Thymus (tissue), 11 donors: ENCODE data around the gene C5orf15. TPM values are rescaled to one million over a fixed set of nuclear protein-coding genes. Genes with fewer than 3 reads are reported as not detected.
"Not testable (repeated sequence)": the region's sequence is repeated elsewhere in the genome, so short reads cannot be mapped to it uniquely, and the experiment has no call there.

Source experiments
- DNase-seq, 9 donors: peaks; one replicate each; pipeline ENCODE4 v3.0.0-alpha.2; 2013; ENCODE audit warnings: low spot score in 9 of 9, low read depth in 6 of 9, missing footprints in 1 of 9
- H3K27ac ChIP-seq, 2 donors: one replicate each; pipeline ENCODE4 v1.5.1; 2013; ENCODE audit warnings: control low read depth in 1 of 2, low read depth in 1 of 2, low read length in 1 of 2, mild to moderate bottlenecking in 1 of 2, moderate library complexity in 1 of 2
- H3K27me3 ChIP-seq, 2 donors: one replicate each; pipeline ENCODE4 v1.5.1; 2013; ENCODE audit warnings: low read length in 1 of 2; ENCODE audit not compliant: control insufficient read depth in 2 of 2, insufficient read depth in 1 of 2
- H3K36me3 ChIP-seq, 2 donors: one replicate each; pipeline ENCODE4 v1.5.1; 2013; ENCODE audit warnings: low read length in 1 of 2, mild to moderate bottlenecking in 1 of 2, moderate library complexity in 1 of 2; ENCODE audit not compliant: control insufficient read depth in 2 of 2, insufficient read depth in 2 of 2
- H3K4me1 ChIP-seq, 2 donors: one replicate each; pipeline ENCODE4 v1.5.1; 2013; ENCODE audit warnings: low read length in 2 of 2; ENCODE audit not compliant: control insufficient read depth in 2 of 2, insufficient read depth in 2 of 2
- H3K4me3 ChIP-seq, 2 donors: one replicate each; pipeline ENCODE4 v1.5.1; 2013; ENCODE audit warnings: low read length in 2 of 2, control low read depth in 1 of 2, mild to moderate bottlenecking in 1 of 2
- H3K9me3 ChIP-seq, 2 donors: one replicate each; pipeline ENCODE4 v1.5.1; 2013; ENCODE audit warnings: low read length in 1 of 2, mild to moderate bottlenecking in 1 of 2; ENCODE audit not compliant: control insufficient read depth in 2 of 2, insufficient read depth in 1 of 2
- WGBS: extraction: QIAGEN DNeasy Blood & Tissue Kit; methylation state at CpG from one replicate; pipeline ENCODE4 v1.1.7; 2013; 5-methylcytosine and 5-hydroxymethylcytosine counted together
- polyA plus RNA-seq: library from polyadenylated mRNA; stranded (reverse); fragments of 200-250 nt; gene quantifications from one replicate; pipeline ENCODE4 v1.2.3, GENCODE V29; 2013
- total RNA-seq: library from RNA; stranded (reverse); fragments of 120-200 nt; gene quantifications from one replicate; pipeline ENCODE4 v1.2.4, GENCODE V29; 2013
- donor health status: healthy.

Gene C5orf15
- total and polyA plus RNA-seq, 2 donors: 39.1 to 50.8 TPM

DNA sequence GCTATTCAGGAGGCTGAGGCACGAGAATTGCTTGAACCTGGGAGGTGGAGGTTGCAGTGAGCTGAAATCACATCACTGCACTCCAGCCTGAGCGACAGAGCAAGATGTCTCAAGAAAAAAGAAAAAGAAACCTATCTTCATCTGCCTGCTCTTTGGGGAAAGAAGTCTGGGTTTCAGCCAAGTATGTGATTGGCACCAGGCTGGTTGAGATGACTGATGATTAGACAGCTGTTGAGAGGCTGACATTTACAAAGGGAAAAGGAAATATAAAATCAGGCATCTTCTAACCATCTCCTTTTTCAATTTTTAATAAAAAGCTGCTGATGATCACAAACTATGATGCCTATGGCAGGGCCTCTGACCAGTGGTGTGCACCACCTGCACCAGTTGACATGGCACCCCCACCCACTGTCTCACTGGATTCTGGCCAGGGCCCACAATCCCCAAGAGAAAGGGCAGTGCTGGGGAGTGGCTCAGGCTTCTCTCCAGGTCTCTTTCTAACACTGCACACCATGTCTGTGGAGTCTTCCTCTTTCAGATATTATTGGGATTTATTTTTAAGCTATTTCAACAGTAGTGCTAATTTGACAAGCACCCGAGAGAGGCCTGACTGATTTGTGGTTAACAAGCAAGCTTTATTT lies 17.2 kb upstream of the C5orf15 start:
- no peak overlapping the region for H3K4me3 ChIP-seq
- no peaks in the 10 kb centered on the region for H3K27me3 ChIP-seq
- WGBS: 96% methylated on average over 3 of the region's 3 CpGs
- no peak overlapping the region for H3K27ac ChIP-seq
- no peak for DNase-seq
- no peaks in the 10 kb centered on the region for H3K4me1 ChIP-seq
- no peaks in the 10 kb centered on the region for H3K9me3 ChIP-seq
- H3K36me3 ChIP-seq: peaks cover 57 to 76% of the 10 kb centered on the region in 2 donors

DNA sequence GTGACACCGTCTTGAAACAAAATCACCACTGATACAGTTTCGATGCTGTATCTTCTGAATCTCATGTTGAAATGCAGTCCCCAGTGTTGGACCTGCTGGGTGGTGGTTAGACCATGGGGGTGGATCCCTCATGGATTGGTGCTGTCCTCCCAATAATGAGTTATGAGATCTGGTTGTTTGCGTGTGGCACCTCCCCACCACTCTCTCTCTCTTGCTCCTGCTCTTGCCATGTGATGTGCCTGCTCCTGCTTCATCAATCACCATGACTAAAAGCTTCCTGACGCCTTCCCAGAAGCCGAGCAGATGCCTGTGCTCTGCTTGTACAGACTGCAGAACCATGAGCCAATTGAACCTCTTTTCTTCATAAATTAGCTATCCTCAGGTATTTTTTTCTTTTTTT lies 15.2 kb upstream of the C5orf15 start:
- peaks cover 46 to 70% of the 10 kb centered on the region in 2 donors for H3K36me3 ChIP-seq
- no peaks in the 10 kb centered on the region for H3K27me3 ChIP-seq
- no peak overlapping the region for H3K27ac ChIP-seq
- no peaks in the 10 kb centered on the region for H3K9me3 ChIP-seq
- no peak overlapping the region for H3K4me3 ChIP-seq
- WGBS: 97% methylated on average over 5 of the region's 5 CpGs
- no peaks in the 10 kb centered on the region for H3K4me1 ChIP-seq
- no peak for DNase-seq

DNA sequence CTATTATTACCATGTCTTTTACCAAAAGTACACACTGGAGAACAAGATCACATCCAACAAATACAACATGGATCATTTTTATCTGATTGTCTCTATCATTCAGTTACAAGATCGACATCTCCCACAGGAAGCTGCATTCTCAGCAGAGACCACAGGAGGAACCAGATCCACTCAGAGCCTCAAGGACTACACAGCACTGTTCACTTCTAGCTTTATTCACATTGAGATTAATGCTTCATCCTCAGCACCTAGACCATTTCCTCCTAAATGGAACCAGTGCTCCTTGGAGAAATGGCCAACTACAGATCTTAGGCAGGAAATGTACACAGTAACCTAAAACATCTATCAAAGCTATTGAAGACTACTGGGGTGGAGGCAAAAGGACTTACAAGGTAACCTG lies 13.3 kb upstream of the C5orf15 start:
- no peaks in the 10 kb centered on the region for H3K4me1 ChIP-seq
- no peaks in the 10 kb centered on the region for H3K27me3 ChIP-seq
- no peak for DNase-seq
- WGBS: 44% methylated on average over 1 of the region's 1 CpG
- peaks cover 51 to 72% of the 10 kb centered on the region in 2 donors for H3K36me3 ChIP-seq
- H3K4me3 ChIP-seq: no peak overlapping the region
- no peaks in the 10 kb centered on the region for H3K9me3 ChIP-seq
- no peak overlapping the region for H3K27ac ChIP-seq

DNA sequence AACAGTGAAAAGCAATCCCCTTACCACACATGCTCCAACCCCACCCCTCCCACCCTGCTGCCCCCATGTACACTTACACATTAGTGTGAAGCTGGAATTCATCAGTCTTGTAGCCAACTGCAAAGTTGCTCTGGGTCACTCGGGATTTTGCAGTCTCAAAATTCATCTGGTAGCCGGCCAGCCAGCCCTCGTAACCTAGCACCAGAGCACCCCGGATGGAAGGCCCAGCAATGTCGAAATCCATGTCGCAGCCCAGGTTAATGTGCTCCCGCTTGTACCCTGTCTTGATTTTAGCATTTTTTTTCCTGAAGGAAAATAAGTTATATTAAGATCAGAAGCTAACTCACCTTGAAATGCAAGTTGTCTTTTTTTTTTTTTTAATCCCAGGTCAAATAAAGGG lies 12.2 kb upstream of the C5orf15 start:
- peaks cover 45 to 71% of the 10 kb centered on the region in 2 donors for H3K36me3 ChIP-seq

DNA sequence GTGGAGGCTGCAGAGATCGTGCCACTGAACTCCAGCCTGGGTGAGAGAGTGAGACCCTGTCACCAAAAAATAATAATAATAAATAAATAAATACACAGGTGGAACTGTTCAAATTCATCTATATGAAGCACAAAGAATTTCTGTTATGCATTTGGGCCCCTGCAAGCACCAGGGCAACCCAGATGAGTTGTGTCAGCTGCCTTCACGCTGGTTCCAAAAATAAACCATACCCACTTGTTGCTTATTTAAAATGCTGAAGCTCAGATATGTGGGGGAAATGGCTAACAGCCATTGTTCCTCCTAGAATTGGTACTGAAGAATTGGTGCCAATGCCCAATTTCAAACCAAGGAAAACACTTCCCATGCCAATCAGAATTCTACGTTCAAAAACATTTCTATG lies 10.5 kb upstream of the C5orf15 start:
- Histone ChIP-seq H3K9me3 (no peaks in the 10 kb centered on the region), H3K36me3 (peaks cover 50 to 77% of the 10 kb centered on the region in 2 donors), H3K4me1 (no peaks in the 10 kb centered on the region), H3K27ac (no peak overlapping the region), H3K27me3 (no peaks in the 10 kb centered on the region), H3K4me3 (no peak overlapping the region)
- DNase-seq: no peak
- 84% methylated on average over 3 of the region's 3 CpGs for WGBS

More for the DNA sequence above, 12.2 kb upstream of the C5orf15 start:
- Histone ChIP-seq H3K9me3 (no peaks in the 10 kb centered on the region), H3K4me3 (no peak overlapping the region), H3K27me3 (no peaks in the 10 kb centered on the region), H3K4me1 (no peaks in the 10 kb centered on the region), H3K27ac (no peak overlapping the region)
- 97% methylated on average over 7 of the region's 7 CpGs for WGBS
- no peak for DNase-seq

DNA sequence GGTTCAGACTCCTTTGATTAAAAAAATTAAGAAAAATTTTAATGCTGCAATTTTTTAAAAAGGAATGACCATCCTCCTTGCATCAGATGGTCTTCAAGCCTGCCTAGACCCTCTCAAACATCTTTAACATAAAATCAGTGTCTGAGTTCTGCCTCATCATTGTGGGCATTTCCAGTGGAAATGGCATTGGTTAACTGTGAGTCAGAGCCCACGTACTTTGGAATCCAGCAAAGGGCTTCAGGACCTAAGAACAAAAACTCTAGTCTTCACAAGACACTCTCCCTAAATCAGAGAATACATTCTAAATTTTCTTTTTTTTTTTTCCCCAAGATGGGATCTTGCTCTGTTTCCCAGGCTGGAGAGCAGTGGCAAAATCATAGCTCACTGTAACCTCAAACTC lies 9.4 kb upstream of the C5orf15 start:
- no peak for DNase-seq
- WGBS: 91% methylated on average over 1 of the region's 1 CpG
- H3K36me3 ChIP-seq: peaks cover 51 to 79% of the 10 kb centered on the region in 2 donors
- no peaks in the 10 kb centered on the region for H3K4me1 ChIP-seq
- H3K9me3 ChIP-seq: no peaks in the 10 kb centered on the region
- no peaks in the 10 kb centered on the region for H3K27me3 ChIP-seq
- H3K27ac ChIP-seq: no peak overlapping the region
- no peak overlapping the region for H3K4me3 ChIP-seq

DNA sequence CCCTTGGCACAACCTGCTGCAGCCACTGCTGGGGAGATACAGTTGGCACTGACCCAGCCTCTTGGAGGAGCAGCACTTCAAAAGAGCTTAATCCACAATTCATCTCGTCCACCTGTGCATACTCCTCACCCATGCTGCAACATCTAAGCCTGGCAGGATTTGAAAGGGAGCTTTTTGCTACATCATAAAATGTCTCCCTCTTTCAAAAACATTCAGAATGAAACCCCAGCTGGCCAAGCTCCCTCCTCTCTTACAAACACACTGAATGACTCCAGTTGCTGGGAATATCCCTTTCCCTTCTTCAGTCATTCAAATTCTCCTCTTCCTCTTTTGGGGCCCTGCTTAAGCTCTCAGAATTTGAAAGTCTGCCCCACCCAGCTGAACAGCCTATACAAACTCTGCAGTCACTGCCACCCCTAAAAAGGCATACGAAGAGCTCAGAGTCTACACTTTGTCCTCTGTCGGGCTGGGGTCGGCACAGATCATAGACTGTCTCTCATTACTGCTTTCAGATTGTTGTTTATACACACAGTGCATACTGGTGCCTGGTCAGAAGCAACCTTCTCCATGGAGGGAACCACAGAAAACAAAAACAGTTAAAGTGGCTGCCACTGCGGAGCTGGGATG lies 8.8 kb upstream of the C5orf15 start:
- Histone ChIP-seq H3K4me3 (no peak overlapping the region), H3K4me1 (no peaks in the 10 kb centered on the region), H3K27ac (no peak overlapping the region), H3K27me3 (no peaks in the 10 kb centered on the region), H3K9me3 (no peaks in the 10 kb centered on the region), H3K36me3 (peaks cover 51 to 80% of the 10 kb centered on the region in 2 donors)
- WGBS: 81% methylated on average over 5 of the region's 5 CpGs
- DNase-seq: no peak

DNA sequence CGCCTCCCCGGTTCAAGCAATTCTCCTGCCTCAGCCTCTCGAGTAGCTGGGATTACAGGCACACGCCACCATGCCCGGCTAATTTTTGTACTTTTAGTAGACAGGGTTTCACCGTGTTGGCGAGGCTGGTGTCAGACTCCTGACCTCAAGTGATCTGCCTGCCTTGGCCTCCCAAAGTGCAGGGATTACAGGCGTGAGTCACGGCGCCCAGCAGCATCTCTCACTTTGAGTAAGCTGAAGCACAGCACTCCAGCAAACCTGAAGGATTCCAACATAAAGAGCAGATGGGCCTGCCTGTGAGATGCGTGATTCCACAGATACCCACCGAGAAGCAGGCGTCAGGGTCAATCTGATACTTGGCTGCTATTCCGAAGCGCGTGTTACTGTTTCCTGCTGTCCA lies 7.1 kb upstream of the C5orf15 start:
- H3K36me3 ChIP-seq: peaks cover 43 to 71% of the 10 kb centered on the region in 2 donors
- 98% methylated on average over 16 of the region's 16 CpGs for WGBS
- H3K4me3 ChIP-seq, H3K27ac ChIP-seq, H3K9me3 ChIP-seq, H3K27me3 ChIP-seq, DNase-seq, H3K4me1 ChIP-seq: not testable (repeated sequence)

DNA sequence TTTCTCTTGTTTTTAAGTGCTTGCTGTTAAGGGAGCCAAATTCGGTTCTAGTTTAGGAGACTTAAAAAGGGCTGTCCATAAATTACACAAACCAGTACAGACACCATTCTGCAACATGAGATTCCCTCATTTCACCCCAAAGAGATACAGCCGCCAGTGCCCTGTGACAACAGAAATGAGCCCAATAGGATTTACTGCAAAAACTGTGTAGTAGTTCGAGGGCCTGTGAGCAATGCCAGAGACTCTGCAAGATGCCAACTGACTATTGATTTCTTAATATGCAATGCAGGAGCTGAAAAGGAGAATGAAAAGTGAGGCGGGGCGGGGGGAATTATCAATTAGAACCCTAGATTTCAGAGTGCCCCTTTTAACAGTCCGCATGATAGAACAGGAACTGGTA lies 5.7 kb upstream of the C5orf15 start:
- DNase-seq: no peak
- Histone ChIP-seq H3K9me3 (no peaks in the 10 kb centered on the region), H3K27ac (no peak overlapping the region), H3K4me1 (peaks cover 3 to 4% of the 10 kb centered on the region in 2 donors), H3K4me3 (no peak overlapping the region), H3K27me3 (no peaks in the 10 kb centered on the region), H3K36me3 (peaks cover 41 to 67% of the 10 kb centered on the region in 2 donors)
- 96% methylated on average over 6 of the region's 6 CpGs for WGBS
